ENCODE measurements around the gene GOLIM4.

DNA sequence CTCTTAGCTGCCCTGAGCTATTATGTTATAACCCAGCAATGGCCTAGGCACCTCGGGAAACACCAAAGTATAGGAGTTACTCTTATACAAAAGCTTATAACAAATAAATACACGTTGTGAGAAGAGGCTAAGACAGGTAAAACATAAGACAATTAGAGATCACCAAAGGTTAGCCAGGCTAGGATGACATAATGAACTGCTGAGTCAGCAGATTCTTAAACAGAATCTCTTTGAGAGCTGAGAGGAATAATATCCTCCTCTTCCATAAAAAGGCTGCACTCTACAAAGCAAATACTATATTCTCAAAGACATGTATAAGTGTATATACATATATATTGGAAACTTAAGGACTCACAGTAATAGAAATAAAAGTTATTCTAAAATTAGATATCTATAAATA is 37.2 kb downstream of the GOLIM4 start:
- TF ChIP-seq, protein P1, sequence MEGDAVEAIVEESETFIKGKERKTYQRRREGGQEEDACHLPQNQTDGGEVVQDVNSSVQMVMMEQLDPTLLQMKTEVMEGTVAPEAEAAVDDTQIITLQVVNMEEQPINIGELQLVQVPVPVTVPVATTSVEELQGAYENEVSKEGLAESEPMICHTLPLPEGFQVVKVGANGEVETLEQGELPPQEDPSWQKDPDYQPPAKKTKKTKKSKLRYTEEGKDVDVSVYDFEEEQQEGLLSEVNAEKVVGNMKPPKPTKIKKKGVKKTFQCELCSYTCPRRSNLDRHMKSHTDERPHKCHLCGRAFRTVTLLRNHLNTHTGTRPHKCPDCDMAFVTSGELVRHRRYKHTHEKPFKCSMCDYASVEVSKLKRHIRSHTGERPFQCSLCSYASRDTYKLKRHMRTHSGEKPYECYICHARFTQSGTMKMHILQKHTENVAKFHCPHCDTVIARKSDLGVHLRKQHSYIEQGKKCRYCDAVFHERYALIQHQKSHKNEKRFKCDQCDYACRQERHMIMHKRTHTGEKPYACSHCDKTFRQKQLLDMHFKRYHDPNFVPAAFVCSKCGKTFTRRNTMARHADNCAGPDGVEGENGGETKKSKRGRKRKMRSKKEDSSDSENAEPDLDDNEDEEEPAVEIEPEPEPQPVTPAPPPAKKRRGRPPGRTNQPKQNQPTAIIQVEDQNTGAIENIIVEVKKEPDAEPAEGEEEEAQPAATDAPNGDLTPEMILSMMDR (IDR thresholded peaks at IDR 0.05; ENCODE audit: poor library complexity, severe bottlenecking): no peak
- no peak for TF ChIP-seq RAD21 (conservative IDR thresholded peaks at IDR 0.05)
- no peak for TF ChIP-seq SMC3 (conservative IDR thresholded peaks at IDR 0.05; ENCODE audit: poor library complexity)
- no peak for TF ChIP-seq EZH2 (IDR thresholded peaks at IDR 0.05; ENCODE audit: borderline replicate concordance, insufficient read depth, low read length, poor library complexity, severe bottlenecking)

All from neural cell (in vitro differentiated cells).